HG03460 (cell line): ENCODE measurements around the gene TBC1D14.
"Not testable (repeated sequence)": the region's sequence is repeated elsewhere in the genome, so short reads cannot be mapped to it uniquely, and the experiment has no call there.

Experiments
- ATAC-seq: cut with Tn5 transposase; IDR thresholded peaks from one replicate; pipeline ENCODE4 v1.9.1; 2021; ENCODE audit not compliant: unreplicated experiment

The TBC1D14 gene

DNA sequence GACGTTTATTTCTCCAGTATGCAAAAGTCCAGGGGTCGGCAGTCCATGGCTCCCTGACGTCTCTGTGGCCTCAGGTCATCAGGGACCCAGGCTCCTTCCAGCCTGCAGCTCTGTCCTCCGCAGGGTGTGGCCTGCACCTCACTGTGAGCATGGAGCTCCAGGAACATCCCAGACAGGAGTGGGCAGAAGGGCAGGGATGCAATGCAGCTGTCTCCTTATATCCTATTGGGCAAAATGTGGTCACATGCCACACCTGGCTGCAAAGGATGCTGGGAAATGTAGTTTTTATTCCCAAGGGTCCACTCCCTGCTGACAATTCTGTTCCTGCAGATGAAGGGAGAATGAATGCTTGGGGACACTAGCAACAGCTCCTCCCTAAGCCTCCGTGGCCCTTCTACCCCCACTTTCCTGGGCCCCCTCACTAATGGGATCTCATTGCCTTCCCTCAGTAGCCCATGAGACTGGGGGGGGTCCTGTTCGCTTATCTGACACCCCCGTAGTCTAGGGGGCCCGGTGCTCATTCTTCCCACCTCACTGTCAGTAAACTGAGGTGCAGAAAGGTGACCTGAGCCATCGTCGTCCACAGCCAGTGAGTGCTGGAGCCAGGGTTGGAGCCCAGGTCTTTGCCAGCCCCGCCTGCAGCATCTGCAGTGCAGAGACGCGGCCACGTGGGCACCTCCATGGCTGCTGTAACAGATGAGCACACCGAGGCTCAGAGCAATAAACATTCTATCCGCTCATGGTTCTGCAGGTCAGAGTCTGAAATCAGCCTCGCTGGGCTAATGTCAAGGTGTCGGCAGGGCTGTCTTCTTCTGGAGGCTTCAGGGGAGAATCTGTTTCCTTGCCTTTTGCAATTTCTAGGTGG is 164.1 kb downstream of the TBC1D14 start:
- no peak for ATAC-seq

DNA sequence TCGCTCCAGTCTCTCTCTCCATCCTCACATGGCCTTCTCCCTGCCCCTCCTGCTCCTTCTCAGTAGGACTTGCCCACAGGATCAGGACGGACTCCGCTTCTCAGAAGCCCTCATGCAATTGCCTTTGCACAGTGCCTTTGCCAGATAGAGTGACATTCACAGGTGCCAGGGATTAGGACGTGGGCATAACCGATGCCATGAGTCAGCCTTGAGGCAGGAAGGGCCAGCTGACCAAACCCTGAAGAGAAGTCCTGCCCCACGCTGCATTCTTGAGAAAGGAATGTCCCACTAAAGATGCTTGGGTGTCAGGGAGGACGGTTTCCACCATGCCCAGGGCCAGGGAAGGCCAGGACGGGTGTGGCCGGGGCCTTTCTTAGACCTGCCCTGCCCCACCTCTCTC is 164.8 kb downstream of the TBC1D14 start:
- no peak for ATAC-seq

DNA sequence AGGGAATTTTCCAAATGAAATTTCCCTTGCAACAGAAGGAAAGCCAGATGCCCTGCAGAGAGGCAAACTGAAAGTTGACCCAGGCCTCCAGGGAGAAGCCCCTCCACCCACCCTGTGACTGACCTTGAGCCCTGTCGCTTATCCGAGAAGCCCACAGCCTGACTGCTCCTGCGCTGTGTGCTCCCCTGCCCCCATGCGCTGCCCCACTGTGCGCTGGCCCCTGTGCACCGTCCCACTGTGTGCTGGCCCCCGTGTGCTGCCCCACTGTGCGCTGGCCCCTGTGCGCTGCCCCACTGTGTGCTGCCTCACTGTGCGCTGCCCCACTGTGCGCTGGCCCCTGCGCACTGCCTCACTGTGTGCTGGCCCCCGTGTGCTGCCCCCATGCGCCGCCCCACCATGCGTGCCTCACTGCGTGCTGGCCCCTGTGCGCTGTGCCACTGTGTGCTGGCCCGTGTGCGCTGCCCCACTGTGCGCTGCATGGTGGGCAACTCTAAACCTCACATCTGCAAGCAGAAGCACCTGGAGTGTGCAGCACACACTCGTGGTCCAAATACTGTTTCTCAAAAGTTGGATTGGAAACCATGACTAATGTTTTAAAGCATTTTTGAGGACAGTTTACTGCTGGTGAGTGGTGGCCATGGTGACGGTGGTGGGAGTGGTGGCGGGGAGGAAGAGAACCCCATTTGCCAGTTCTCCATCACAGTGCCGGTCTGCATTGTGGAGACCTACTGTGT is 166.5 kb downstream of the TBC1D14 start:
- ATAC-seq: no peak

DNA sequence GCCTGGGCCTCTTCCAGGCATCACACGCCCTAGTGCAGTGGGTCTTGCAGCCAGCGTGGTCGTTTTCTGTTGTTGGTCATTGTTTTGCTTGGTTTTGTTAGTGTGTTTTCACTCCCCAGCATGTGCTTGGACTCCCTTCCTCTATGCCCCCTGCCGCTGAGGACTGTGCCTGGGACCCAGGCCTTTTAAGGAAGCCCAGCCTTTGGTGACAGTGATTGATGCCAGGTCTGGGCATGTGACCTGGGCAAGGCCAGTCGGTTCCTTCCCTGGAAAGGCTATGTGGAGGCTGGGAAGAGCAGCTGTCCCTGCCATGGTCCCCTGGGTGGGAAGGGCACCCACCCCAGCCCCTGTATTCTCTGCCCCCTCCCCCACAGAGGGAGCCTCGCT is 167.1 kb downstream of the TBC1D14 start:
- no peak for ATAC-seq

GRCh38 chr4:7077371-7077770 is 167.7 kb downstream of the TBC1D14 start:
- ATAC-seq: no peak

DNA sequence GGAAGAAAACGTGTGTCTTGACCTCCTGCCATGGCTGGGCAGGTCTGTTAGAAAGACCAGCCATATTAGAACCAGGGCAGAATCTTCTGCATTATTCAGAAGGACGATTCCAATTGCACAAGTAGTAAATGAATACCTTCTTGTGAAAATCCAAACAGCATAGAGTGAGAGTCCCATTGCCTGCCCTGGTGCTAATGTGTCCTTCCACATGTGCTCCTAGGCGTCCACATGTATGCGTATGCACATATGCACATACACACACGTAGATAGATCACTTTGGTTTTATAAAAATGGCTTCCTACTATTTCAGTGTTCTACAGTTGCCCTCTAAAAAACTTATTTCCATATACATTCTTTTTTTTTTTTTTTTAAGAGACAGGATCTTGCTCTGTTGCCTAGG is 168.4 kb downstream of the TBC1D14 start:
- ATAC-seq: no peak

GRCh38 chr4:7079483-7079882 is 169.9 kb downstream of the TBC1D14 start:
- not testable (repeated sequence) for ATAC-seq

DNA sequence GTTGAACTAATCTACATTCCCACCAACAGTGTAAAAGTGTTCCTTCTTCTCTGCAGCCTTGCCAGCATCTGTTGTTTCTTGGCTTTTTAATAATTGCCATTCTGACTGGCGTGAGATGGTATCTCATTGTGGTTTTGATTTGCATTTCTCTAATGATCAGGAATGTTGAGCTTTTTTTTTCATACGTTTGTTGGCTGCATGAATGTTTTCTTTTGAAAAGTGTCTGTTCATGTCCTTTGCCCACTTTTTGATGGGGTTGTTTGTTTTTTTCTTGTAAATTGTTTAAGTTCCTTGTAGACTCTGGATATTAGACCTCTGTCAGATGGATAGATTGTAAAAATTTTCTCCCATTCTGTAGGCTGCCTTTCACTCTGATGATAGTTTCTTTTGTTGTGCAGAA is 170.3 kb downstream of the TBC1D14 start:
- not testable (repeated sequence) for ATAC-seq
